ENCODE measurements around the gene ERP27. TPM values are rescaled to one million over a fixed set of nuclear protein-coding genes. Genes with fewer than 3 reads are reported as not detected.

The ERP27 gene
- total and polyA plus RNA-seq, 2 donors (not counting 1 experiment from before 2014, with no cell fraction given): 0.10 to 0.17 TPM

GRCh38 chr12:14920475-14921126 lies 17.7 kb downstream of the ERP27 start:
- no peak for TF ChIP-seq EZH2 (IDR thresholded peaks at IDR 0.05; ENCODE audit: low read length, missing control alignments)
- TF ChIP-seq, protein P1, sequence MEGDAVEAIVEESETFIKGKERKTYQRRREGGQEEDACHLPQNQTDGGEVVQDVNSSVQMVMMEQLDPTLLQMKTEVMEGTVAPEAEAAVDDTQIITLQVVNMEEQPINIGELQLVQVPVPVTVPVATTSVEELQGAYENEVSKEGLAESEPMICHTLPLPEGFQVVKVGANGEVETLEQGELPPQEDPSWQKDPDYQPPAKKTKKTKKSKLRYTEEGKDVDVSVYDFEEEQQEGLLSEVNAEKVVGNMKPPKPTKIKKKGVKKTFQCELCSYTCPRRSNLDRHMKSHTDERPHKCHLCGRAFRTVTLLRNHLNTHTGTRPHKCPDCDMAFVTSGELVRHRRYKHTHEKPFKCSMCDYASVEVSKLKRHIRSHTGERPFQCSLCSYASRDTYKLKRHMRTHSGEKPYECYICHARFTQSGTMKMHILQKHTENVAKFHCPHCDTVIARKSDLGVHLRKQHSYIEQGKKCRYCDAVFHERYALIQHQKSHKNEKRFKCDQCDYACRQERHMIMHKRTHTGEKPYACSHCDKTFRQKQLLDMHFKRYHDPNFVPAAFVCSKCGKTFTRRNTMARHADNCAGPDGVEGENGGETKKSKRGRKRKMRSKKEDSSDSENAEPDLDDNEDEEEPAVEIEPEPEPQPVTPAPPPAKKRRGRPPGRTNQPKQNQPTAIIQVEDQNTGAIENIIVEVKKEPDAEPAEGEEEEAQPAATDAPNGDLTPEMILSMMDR (conservative IDR thresholded peaks at IDR 0.05 in 1 of 2, IDR thresholded peaks at IDR 0.05 in 1 of 2; ENCODE audit: low read depth in 1 of 2, low read length in 2 of 2): no peak
- Histone ChIP-seq H3K9me3 (ENCODE audit: control insufficient read depth, insufficient read depth, low read depth, low read length) (no peaks in the 10 kb centered on the region), H3K4me3 (replicated peaks in 1 of 4; ENCODE audit: control extremely low read depth in 1 of 4, insufficient read depth in 1 of 4, low read depth in 3 of 4, low read length in 4 of 4) (no peak overlapping the region), H3K27ac (ENCODE audit: insufficient read depth, low read length) (no peak overlapping the region), H2AFZ (ENCODE audit: low read length) (no peak overlapping the region), H3K4me1 (ENCODE audit: control insufficient read depth, extremely low read depth, insufficient read depth, low read length) (no peaks in the 10 kb centered on the region), H3K79me2 (ENCODE audit: control insufficient read depth, insufficient read depth, low read length) (no peaks in the 10 kb centered on the region), H3K4me2 (ENCODE audit: extremely low read depth, insufficient read depth, low read length) (no peak overlapping the region), H4K20me1 (ENCODE audit: control insufficient read depth, extremely low read depth, insufficient read depth, low read length) (no peaks in the 10 kb centered on the region), H3K27me3 (ENCODE audit: control insufficient read depth, insufficient read depth, low read length) (no peaks in the 10 kb centered on the region), H3K36me3 (ENCODE audit: control insufficient read depth, insufficient read depth, low read length) (no peaks in the 10 kb centered on the region), H3K9ac (ENCODE audit: insufficient read depth, low read length) (no peak overlapping the region)
- DNase-seq (ENCODE audit: low read depth in 2 of 2): no peak

DNA sequence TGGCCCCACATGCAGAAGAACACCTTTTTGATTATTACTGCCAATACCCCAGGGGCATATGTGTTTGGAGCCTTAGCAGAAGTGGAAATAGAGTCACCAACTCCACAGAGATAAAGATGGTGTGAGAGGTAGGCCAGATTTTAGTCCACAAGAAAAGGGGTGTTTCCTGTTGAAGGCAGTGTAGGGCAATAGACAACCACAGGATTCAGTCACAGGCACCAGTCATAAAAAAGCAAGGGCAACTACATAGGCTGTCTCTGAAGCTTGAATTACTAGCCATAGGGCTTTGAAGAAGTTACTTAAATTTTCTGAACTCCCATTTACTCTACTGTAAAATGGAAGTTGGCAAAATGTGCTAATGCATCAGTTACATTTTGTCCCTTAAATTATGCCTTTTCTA lies 18.9 kb downstream of the ERP27 start:
- Histone ChIP-seq H3K27ac (ENCODE audit: insufficient read depth, low read length) (no peak overlapping the region), H3K79me2 (ENCODE audit: control insufficient read depth, insufficient read depth, low read length) (no peaks in the 10 kb centered on the region), H2AFZ (ENCODE audit: low read length) (no peak overlapping the region), H3K9ac (ENCODE audit: insufficient read depth, low read length) (no peak overlapping the region), H3K27me3 (ENCODE audit: control insufficient read depth, insufficient read depth, low read length) (no peaks in the 10 kb centered on the region), H3K9me3 (ENCODE audit: control insufficient read depth, insufficient read depth, low read depth, low read length) (no peaks in the 10 kb centered on the region), H3K4me1 (ENCODE audit: control insufficient read depth, extremely low read depth, insufficient read depth, low read length) (no peaks in the 10 kb centered on the region), H3K4me2 (ENCODE audit: extremely low read depth, insufficient read depth, low read length) (no peak overlapping the region), H4K20me1 (ENCODE audit: control insufficient read depth, extremely low read depth, insufficient read depth, low read length) (no peaks in the 10 kb centered on the region), H3K4me3 (replicated peaks in 1 of 4; ENCODE audit: control extremely low read depth in 1 of 4, insufficient read depth in 1 of 4, low read depth in 3 of 4, low read length in 4 of 4) (no peak overlapping the region), H3K36me3 (ENCODE audit: control insufficient read depth, insufficient read depth, low read length) (no peaks in the 10 kb centered on the region)
- TF ChIP-seq, protein P1 (conservative IDR thresholded peaks at IDR 0.05 in 1 of 2, IDR thresholded peaks at IDR 0.05 in 1 of 2; ENCODE audit: low read depth in 1 of 2, low read length in 2 of 2): no peak
- no peak for TF ChIP-seq EZH2 (IDR thresholded peaks at IDR 0.05; ENCODE audit: low read length, missing control alignments)
- DNase-seq (ENCODE audit: low read depth in 2 of 2): no peak

- Histone ChIP-seq H3K9me3 (ENCODE audit: control insufficient read depth, insufficient read depth, low read depth, low read length) (no peaks in the 10 kb centered on the region), H3K4me3 (replicated peaks in 1 of 4; ENCODE audit: control extremely low read depth in 1 of 4, insufficient read depth in 1 of 4, low read depth in 3 of 4, low read length in 4 of 4) (no peak overlapping the region), H3K27me3 (ENCODE audit: control insufficient read depth, insufficient read depth, low read length) (no peaks in the 10 kb centered on the region), H3K36me3 (ENCODE audit: control insufficient read depth, insufficient read depth, low read length) (no peaks in the 10 kb centered on the region), H3K9ac (ENCODE audit: insufficient read depth, low read length) (no peak overlapping the region), H3K4me1 (ENCODE audit: control insufficient read depth, extremely low read depth, insufficient read depth, low read length) (no peaks in the 10 kb centered on the region), H4K20me1 (ENCODE audit: control insufficient read depth, extremely low read depth, insufficient read depth, low read length) (no peaks in the 10 kb centered on the region), H3K79me2 (ENCODE audit: control insufficient read depth, insufficient read depth, low read length) (no peaks in the 10 kb centered on the region), H3K4me2 (ENCODE audit: extremely low read depth, insufficient read depth, low read length) (no peak overlapping the region), H2AFZ (ENCODE audit: low read length) (no peak overlapping the region), H3K27ac (ENCODE audit: insufficient read depth, low read length) (no peak overlapping the region)
- DNase-seq (ENCODE audit: low read depth in 2 of 2): no peak
- no peak for TF ChIP-seq EZH2 (IDR thresholded peaks at IDR 0.05; ENCODE audit: low read length, missing control alignments)
- TF ChIP-seq, protein P1 (conservative IDR thresholded peaks at IDR 0.05 in 1 of 2, IDR thresholded peaks at IDR 0.05 in 1 of 2; ENCODE audit: low read depth in 1 of 2, low read length in 2 of 2): no peak
Measured at GRCh38 chr12:14915736-14916135, 22.6 kb downstream of the ERP27 start.

All from fibroblast of lung (primary cell).